Measurements from ENCODE around the gene BBS10. TPM values are rescaled to one million over a fixed set of nuclear protein-coding genes. Genes with fewer than 3 reads are reported as not detected.

The BBS10 gene
- total and polyA plus RNA-seq, 7 donors, result 3.6 to 9.1 (median 5.5) TPM

GRCh38 chr12:76310110-76310509 is 38.1 kb downstream of the BBS10 start:
- ATAC-seq (no peak), DNase-seq (no peak)
- Histone ChIP-seq H3K4me3 (no peak overlapping the region), H3K27me3 (ENCODE audit: insufficient read depth in 3 of 3, low read length in 2 of 3) (peaks cover 0 to 3% (median 0%) of the 10 kb centered on the region in 3 donors), H3K4me1 (no peaks in the 10 kb centered on the region), H3K36me3 (ENCODE audit: insufficient read depth in 1 of 2, low read depth in 1 of 2) (peaks cover 0 to 3% of the 10 kb centered on the region in 2 donors), H3K9me3 (no peaks in the 10 kb centered on the region), H3K27ac (no peak overlapping the region)
- intact Hi-C loops (cut with DNase I), result no loop called here
- no peak for TF ChIP-seq CTCF (IDR thresholded peaks at IDR 0.05)

- Histone ChIP-seq H3K36me3 (ENCODE audit: insufficient read depth in 1 of 2, low read depth in 1 of 2) (peaks cover 0 to 3% of the 10 kb centered on the region in 2 donors), H3K4me3 (no peak overlapping the region), H3K9me3 (no peaks in the 10 kb centered on the region), H3K4me1 (no peaks in the 10 kb centered on the region), H3K27ac (no peak overlapping the region), H3K27me3 (ENCODE audit: insufficient read depth in 3 of 3, low read length in 2 of 3) (peaks cover 0 to 3% (median 0%) of the 10 kb centered on the region in 3 donors)
- intact Hi-C loops (cut with DNase I), result no loop called here
- ATAC-seq (no peak), DNase-seq (no peak)
- TF ChIP-seq CTCF (IDR thresholded peaks at IDR 0.05), result no peak
- WGBS, 3 donors, result 46 to 73% (median 49%) methylated on average over 3 of the region's 3 CpGs
These were observed 39.3 kb downstream of the BBS10 start for GRCh38 chr12:76308866-76309265.

GRCh38 chr12:76307083-76307482 is 41.1 kb downstream of the BBS10 start:
- intact Hi-C loops (cut with DNase I), result no loop called here
- peaks cover 0 to 3% of the 10 kb centered on the region in 2 donors for H3K36me3 ChIP-seq (ENCODE audit: insufficient read depth in 1 of 2, low read depth in 1 of 2)
- DNase-seq (no peak), ATAC-seq (no peak)
- TF ChIP-seq CTCF (IDR thresholded peaks at IDR 0.05), result no peak
- no peaks in the 10 kb centered on the region for H3K27me3 ChIP-seq (ENCODE audit: insufficient read depth in 3 of 3, low read length in 2 of 3)
- no peak overlapping the region for H3K27ac ChIP-seq
- H3K9me3 ChIP-seq, result no peaks in the 10 kb centered on the region
- WGBS, 3 donors, result 95 to 100% (median 97%) methylated on average over 1 of the region's 1 CpG
- H3K4me3 ChIP-seq, result no peak overlapping the region
- H3K4me1 ChIP-seq, result no peaks in the 10 kb centered on the region

GRCh38 chr12:76303989-76304460 is 44.2 kb downstream of the BBS10 start:
- no peaks in the 10 kb centered on the region for H3K36me3 ChIP-seq (ENCODE audit: insufficient read depth in 1 of 2, low read depth in 1 of 2)
- intact Hi-C loops (cut with DNase I), result no loop called here
- no peak for TF ChIP-seq CTCF (IDR thresholded peaks at IDR 0.05)

GRCh38 chr12:76303365-76303764 is 44.9 kb downstream of the BBS10 start:
- H3K4me1 ChIP-seq, result no peaks in the 10 kb centered on the region
- no peak for TF ChIP-seq CTCF (IDR thresholded peaks at IDR 0.05)
- WGBS, 3 donors, result 55 to 63% (median 56%) methylated on average over 2 of the region's 2 CpGs
- H3K36me3 ChIP-seq (ENCODE audit: insufficient read depth in 1 of 2, low read depth in 1 of 2), result no peaks in the 10 kb centered on the region
- no peak overlapping the region for H3K27ac ChIP-seq
- intact Hi-C loops (cut with DNase I), result no loop called here
- peak in 2 of 4 donors; percentile 17 to 33 for ATAC-seq
- DNase-seq, result no peak
- H3K27me3 ChIP-seq (ENCODE audit: insufficient read depth in 3 of 3, low read length in 2 of 3), result no peaks in the 10 kb centered on the region
- H3K4me3 ChIP-seq, result no peak overlapping the region
- H3K9me3 ChIP-seq, result no peaks in the 10 kb centered on the region

More at GRCh38 chr12:76303989-76304460, 44.2 kb downstream of the BBS10 start:
- Histone ChIP-seq H3K27me3 (ENCODE audit: insufficient read depth in 3 of 3, low read length in 2 of 3) (no peaks in the 10 kb centered on the region), H3K4me3 (no peak overlapping the region), H3K9me3 (no peaks in the 10 kb centered on the region), H3K4me1 (no peaks in the 10 kb centered on the region), H3K27ac (no peak overlapping the region)
- 85 to 90% (median 88%) methylated on average over 6 of the region's 6 CpGs for WGBS, 3 donors
- ATAC-seq, result no peak
- DNase-seq, result no peak

Measured in psoas muscle (tissue), 8 donors.